ENCODE results near the gene LIPG.

GRCh38 chr18:49525981-49526380 is 35.9 kb upstream of the LIPG start:
- TF ChIP-seq CTCF (IDR thresholded peaks at IDR 0.05; ENCODE audit: poor library complexity) (no peak), EZH2 (IDR thresholded peaks at IDR 0.05; ENCODE audit: borderline replicate concordance) (no peak), EZH2phosphoT487 (IDR thresholded peaks at IDR 0.05; ENCODE audit: low read depth, severe bottlenecking, unreplicated experiment) (no peak)
